ENCODE data around the gene IGF2BP1.

IGF2BP1 gene

GRCh38 chr17:49031965-49032928 lies 35.1 kb downstream of the IGF2BP1 start:
- H2AFZ ChIP-seq (ENCODE audit: low read length), result no peak overlapping the region
- no peak overlapping the region for H4K8ac ChIP-seq (ENCODE audit: low read depth, low read length)
- H3K14ac ChIP-seq (ENCODE audit: low read length), result no peak overlapping the region
- H2BK5ac ChIP-seq (ENCODE audit: low read length), result no peak overlapping the region
- no peak overlapping the region for H2AK5ac ChIP-seq (ENCODE audit: low read depth, low read length)
- H3K18ac ChIP-seq (ENCODE audit: low read length), result no peak overlapping the region
- H2BK15ac ChIP-seq (ENCODE audit: low read length), result no peak overlapping the region
- H3K4me3 ChIP-seq (ENCODE audit: low read length in 2 of 2), result no peak overlapping the region
- peaks cover 29 to 95% of the 10 kb centered on the region in 2 donors for H3K36me3 ChIP-seq (replicated peaks in 1 of 2; ENCODE audit: control insufficient read depth in 2 of 2, insufficient read depth in 2 of 2, low read length in 2 of 2)
- H3K23ac ChIP-seq (ENCODE audit: low read depth, low read length, poor library complexity), result no peak overlapping the region
- DNase-seq (ENCODE audit: low spot score), result peak; percentile 83
- H4K91ac ChIP-seq (ENCODE audit: low read depth, low read length, poor library complexity), result no peak overlapping the region
- no peaks in the 10 kb centered on the region for H3K9me3 ChIP-seq (replicated peaks in 1 of 2; ENCODE audit: control insufficient read depth in 2 of 2, insufficient read depth in 1 of 2, low read depth in 1 of 2, low read length in 2 of 2)
- H3K4ac ChIP-seq (ENCODE audit: low read length), result no peak overlapping the region
- no peak overlapping the region for H2BK120ac ChIP-seq (ENCODE audit: low read depth, low read length)
- H3K9ac ChIP-seq (ENCODE audit: low read depth, low read length, poor library complexity), result no peak overlapping the region
- no peak overlapping the region for H2BK12ac ChIP-seq (ENCODE audit: low read length)
- H3K79me1 ChIP-seq (ENCODE audit: low read depth, low read length), result peaks cover 7% of the 10 kb centered on the region
- H3K4me1 ChIP-seq (ENCODE audit: control insufficient read depth in 2 of 2, insufficient read depth in 1 of 2, low read depth in 1 of 2, low read length in 2 of 2), result peaks cover 0 to 5% of the 10 kb centered on the region in 2 donors
- no peak overlapping the region for H3K4me2 ChIP-seq (ENCODE audit: insufficient read depth, low read length, poor library complexity, severe bottlenecking)
- H3K27ac ChIP-seq (replicated peaks; ENCODE audit: low read length), result peak overlapping the region; percentile 46
- H3K27me3 ChIP-seq (ENCODE audit: control insufficient read depth in 3 of 3, insufficient read depth in 3 of 3, low read depth in 1 of 3, low read length in 3 of 3), result no peaks in the 10 kb centered on the region
- 100% methylated on average over 1 of the region's 11 CpGs; no CpG with 5 or more reads in 1 of the 2 donors for WGBS, 2 donors (ENCODE audit: extremely low coverage in 2 of 2, insufficient read length in 2 of 2, insufficient replicate concordance in 1 of 2)

DNA sequence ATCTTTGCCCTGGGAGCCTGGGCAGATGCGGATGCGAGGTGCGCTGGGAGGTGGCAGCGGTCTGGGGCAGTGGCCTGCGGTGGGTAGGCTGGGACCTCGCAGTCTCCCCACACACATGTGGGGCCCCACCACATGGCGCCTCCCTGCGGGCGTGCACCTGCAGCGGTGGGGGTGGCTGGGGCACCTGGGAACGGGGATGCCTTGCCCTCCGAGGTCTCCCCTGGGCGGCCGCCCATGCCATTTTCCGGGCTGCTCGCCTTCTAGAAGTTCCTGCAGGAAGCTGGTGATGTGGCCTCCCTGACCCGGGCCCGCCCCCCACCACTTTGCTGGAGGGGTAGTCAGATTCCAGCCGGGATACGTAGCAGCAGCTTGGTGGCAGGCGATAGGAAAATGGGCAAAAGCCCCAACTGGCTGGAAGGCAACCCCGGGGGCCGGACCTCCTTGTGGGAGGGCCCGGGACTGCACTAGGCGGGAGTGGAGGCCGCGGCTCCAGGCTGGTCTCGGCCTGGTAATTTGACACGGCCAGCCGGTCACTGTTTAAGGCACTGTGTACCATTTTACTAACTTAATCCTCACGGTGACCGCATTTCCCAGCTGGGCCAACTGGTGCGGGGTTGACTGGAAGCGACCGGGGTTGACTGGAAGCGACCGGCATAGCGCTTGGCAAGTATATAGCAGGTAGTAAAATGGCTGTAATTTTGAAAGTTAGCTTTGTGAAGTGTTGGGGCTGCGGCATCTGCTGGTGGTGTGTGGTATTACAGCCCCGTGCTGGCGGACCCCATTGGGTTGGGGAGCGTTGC lies 38.5 kb downstream of the IGF2BP1 start:
- Histone ChIP-seq H3K9me3 (replicated peaks in 1 of 2; ENCODE audit: control insufficient read depth in 2 of 2, insufficient read depth in 1 of 2, low read depth in 1 of 2, low read length in 2 of 2) (no peaks in the 10 kb centered on the region), H2BK5ac (ENCODE audit: low read length) (no peak overlapping the region), H3K27me3 (ENCODE audit: control insufficient read depth in 3 of 3, insufficient read depth in 3 of 3, low read depth in 1 of 3, low read length in 3 of 3) (no peaks in the 10 kb centered on the region), H3K4me1 (ENCODE audit: control insufficient read depth in 2 of 2, insufficient read depth in 1 of 2, low read depth in 1 of 2, low read length in 2 of 2) (peaks cover 0 to 5% of the 10 kb centered on the region in 2 donors), H3K4ac (ENCODE audit: low read length) (no peak overlapping the region), H3K4me3 (ENCODE audit: low read length in 2 of 2) (no peak overlapping the region), H3K36me3 (replicated peaks in 1 of 2; ENCODE audit: control insufficient read depth in 2 of 2, insufficient read depth in 2 of 2, low read length in 2 of 2) (peaks cover 40 to 97% of the 10 kb centered on the region in 2 donors), H3K9ac (ENCODE audit: low read depth, low read length, poor library complexity) (peak overlapping the region; percentile 60), H2BK120ac (ENCODE audit: low read depth, low read length) (peak overlapping the region; percentile 49), H3K14ac (ENCODE audit: low read length) (no peak overlapping the region), H3K4me2 (ENCODE audit: insufficient read depth, low read length, poor library complexity, severe bottlenecking) (no peak overlapping the region), H2AFZ (ENCODE audit: low read length) (no peak overlapping the region), H4K8ac (ENCODE audit: low read depth, low read length) (no peak overlapping the region), H3K18ac (ENCODE audit: low read length) (peak overlapping the region; percentile 55), H2BK12ac (ENCODE audit: low read length) (no peak overlapping the region), H2AK5ac (ENCODE audit: low read depth, low read length) (no peak overlapping the region), H2BK15ac (ENCODE audit: low read length) (no peak overlapping the region), H3K27ac (replicated peaks; ENCODE audit: low read length) (peak overlapping the region; percentile 13), H3K79me1 (ENCODE audit: low read depth, low read length) (peaks cover 15% of the 10 kb centered on the region), H4K91ac (ENCODE audit: low read depth, low read length, poor library complexity) (no peak overlapping the region), H3K23ac (ENCODE audit: low read depth, low read length, poor library complexity) (no peak overlapping the region)
- no CpG with 5 or more reads among the region's 42 CpGs for WGBS, 2 donors (ENCODE audit: extremely low coverage in 2 of 2, insufficient read length in 2 of 2, insufficient replicate concordance in 1 of 2)
- no peak for DNase-seq (ENCODE audit: low spot score)

DNA sequence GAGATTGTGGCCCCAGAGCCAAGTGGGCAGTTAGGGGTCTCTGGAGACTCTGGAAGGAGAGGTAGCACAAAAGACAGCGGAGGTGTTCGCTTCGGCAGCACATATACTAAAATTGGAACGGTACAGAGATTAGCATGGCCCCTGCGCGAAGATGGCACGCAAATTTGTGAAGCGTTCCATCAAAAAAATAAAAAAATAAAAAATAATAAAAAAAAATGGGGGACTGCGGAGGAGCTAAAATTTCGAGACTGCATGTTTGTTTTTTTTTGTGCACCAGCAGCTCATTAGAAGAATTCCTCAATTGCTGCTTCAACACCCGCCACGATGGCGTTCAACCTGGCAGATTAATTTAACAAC lies 39.1 kb downstream of the IGF2BP1 start:
- H2AK5ac ChIP-seq (ENCODE audit: low read depth, low read length), result no peak overlapping the region
- no peak overlapping the region for H3K27ac ChIP-seq (replicated peaks; ENCODE audit: low read length)
- H2BK15ac ChIP-seq (ENCODE audit: low read length), result no peak overlapping the region

DNA sequence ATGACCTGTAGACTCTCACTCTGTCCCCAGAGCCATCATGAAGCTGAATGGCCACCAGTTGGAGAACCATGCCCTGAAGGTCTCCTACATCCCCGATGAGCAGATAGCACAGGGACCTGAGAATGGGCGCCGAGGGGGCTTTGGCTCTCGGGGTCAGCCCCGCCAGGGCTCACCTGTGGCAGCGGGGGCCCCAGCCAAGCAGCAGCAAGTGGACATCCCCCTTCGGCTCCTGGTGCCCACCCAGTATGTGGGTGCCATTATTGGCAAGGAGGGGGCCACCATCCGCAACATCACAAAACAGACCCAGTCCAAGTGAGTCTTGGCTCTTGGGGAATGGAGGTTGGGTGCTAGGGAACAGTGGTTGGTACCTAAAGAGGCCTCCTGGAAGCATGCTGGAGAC lies 41.0 kb downstream of the IGF2BP1 start:
- WGBS, 2 donors (ENCODE audit: extremely low coverage in 2 of 2, insufficient read length in 2 of 2, insufficient replicate concordance in 1 of 2), result no CpG with 5 or more reads among the region's 8 CpGs
- Histone ChIP-seq H3K9ac (ENCODE audit: low read depth, low read length, poor library complexity) (no peak overlapping the region), H3K4ac (ENCODE audit: low read length) (no peak overlapping the region), H3K27ac (replicated peaks; ENCODE audit: low read length) (no peak overlapping the region), H3K4me3 (ENCODE audit: low read length in 2 of 2) (no peak overlapping the region), H3K4me1 (ENCODE audit: control insufficient read depth in 2 of 2, insufficient read depth in 1 of 2, low read depth in 1 of 2, low read length in 2 of 2) (no peaks in the 10 kb centered on the region), H3K79me1 (ENCODE audit: low read depth, low read length) (peaks cover 15% of the 10 kb centered on the region), H4K8ac (ENCODE audit: low read depth, low read length) (no peak overlapping the region), H2BK12ac (ENCODE audit: low read length) (no peak overlapping the region), H3K27me3 (ENCODE audit: control insufficient read depth in 3 of 3, insufficient read depth in 3 of 3, low read depth in 1 of 3, low read length in 3 of 3) (no peaks in the 10 kb centered on the region), H4K91ac (ENCODE audit: low read depth, low read length, poor library complexity) (no peak overlapping the region), H2BK15ac (ENCODE audit: low read length) (no peak overlapping the region), H3K14ac (ENCODE audit: low read length) (no peak overlapping the region), H3K9me3 (replicated peaks in 1 of 2; ENCODE audit: control insufficient read depth in 2 of 2, insufficient read depth in 1 of 2, low read depth in 1 of 2, low read length in 2 of 2) (no peaks in the 10 kb centered on the region), H2BK5ac (ENCODE audit: low read length) (no peak overlapping the region), H3K18ac (ENCODE audit: low read length) (no peak overlapping the region), H3K36me3 (replicated peaks in 1 of 2; ENCODE audit: control insufficient read depth in 2 of 2, insufficient read depth in 2 of 2, low read length in 2 of 2) (peaks cover 57 to 98% of the 10 kb centered on the region in 2 donors), H3K23ac (ENCODE audit: low read depth, low read length, poor library complexity) (no peak overlapping the region), H2AK5ac (ENCODE audit: low read depth, low read length) (no peak overlapping the region), H3K4me2 (ENCODE audit: insufficient read depth, low read length, poor library complexity, severe bottlenecking) (no peak overlapping the region), H2BK120ac (ENCODE audit: low read depth, low read length) (no peak overlapping the region), H2AFZ (ENCODE audit: low read length) (no peak overlapping the region)
- no peak for DNase-seq (ENCODE audit: low spot score)

More for the DNA sequence above, 39.1 kb downstream of the IGF2BP1 start:
- Histone ChIP-seq H4K8ac (ENCODE audit: low read depth, low read length) (no peak overlapping the region), H3K23ac (ENCODE audit: low read depth, low read length, poor library complexity) (no peak overlapping the region), H2BK12ac (ENCODE audit: low read length) (no peak overlapping the region), H2BK120ac (ENCODE audit: low read depth, low read length) (no peak overlapping the region), H4K91ac (ENCODE audit: low read depth, low read length, poor library complexity) (no peak overlapping the region), H3K4me1 (ENCODE audit: control insufficient read depth in 2 of 2, insufficient read depth in 1 of 2, low read depth in 1 of 2, low read length in 2 of 2) (peaks cover 0 to 5% of the 10 kb centered on the region in 2 donors), H3K9ac (ENCODE audit: low read depth, low read length, poor library complexity) (no peak overlapping the region), H3K14ac (ENCODE audit: low read length) (no peak overlapping the region), H3K36me3 (replicated peaks in 1 of 2; ENCODE audit: control insufficient read depth in 2 of 2, insufficient read depth in 2 of 2, low read length in 2 of 2) (peaks cover 42 to 97% of the 10 kb centered on the region in 2 donors), H2AFZ (ENCODE audit: low read length) (no peak overlapping the region), H3K4me2 (ENCODE audit: insufficient read depth, low read length, poor library complexity, severe bottlenecking) (no peak overlapping the region), H2BK5ac (ENCODE audit: low read length) (no peak overlapping the region), H3K79me1 (ENCODE audit: low read depth, low read length) (peaks cover 15% of the 10 kb centered on the region), H3K27me3 (ENCODE audit: control insufficient read depth in 3 of 3, insufficient read depth in 3 of 3, low read depth in 1 of 3, low read length in 3 of 3) (no peaks in the 10 kb centered on the region), H3K4ac (ENCODE audit: low read length) (no peak overlapping the region), H3K4me3 (ENCODE audit: low read length in 2 of 2) (no peak overlapping the region), H3K9me3 (replicated peaks in 1 of 2; ENCODE audit: control insufficient read depth in 2 of 2, insufficient read depth in 1 of 2, low read depth in 1 of 2, low read length in 2 of 2) (no peaks in the 10 kb centered on the region), H3K18ac (ENCODE audit: low read length) (no peak overlapping the region)
- WGBS, 2 donors (ENCODE audit: extremely low coverage in 2 of 2, insufficient read length in 2 of 2, insufficient replicate concordance in 1 of 2), result 100% methylated on average over 2 of the region's 13 CpGs; no CpG with 5 or more reads in 1 of the 2 donors
- DNase-seq (ENCODE audit: low spot score), result no peak
